Neural progenitor cell (in vitro differentiated cells): ENCODE measurements around the gene ASF1A. TPM values are rescaled to one million over a fixed set of nuclear protein-coding genes. Genes with fewer than 3 reads are reported as not detected.
"Not testable (repeated sequence)": the region's sequence is repeated elsewhere in the genome, so short reads cannot be mapped to it uniquely, and the experiment has no call there.

Experiments used
- DNase-seq: peaks from one replicate; pipeline ENCODE4 v3.0.0-alpha.2; 2016; ENCODE audit warnings: low spot score
- H2AFZ ChIP-seq: fragments of 200-600 bp; sonication (generic); replicated peaks from 2 replicates; pipeline ENCODE4 v1.6.1; 2016; ENCODE audit warnings: antibody characterized with exemption
- H3F3A ChIP-seq: fragments of 200-600 bp; sonication (generic); 2 replicates; pipeline ENCODE4 v1.6.1; 2016; ENCODE audit warnings: antibody characterized with exemption, low read depth
- H3K27ac ChIP-seq: fragments of 200-600 bp; sonication (generic); 2 replicates; pipeline ENCODE4 v1.5.1; 2016; ENCODE audit warnings: mild to moderate bottlenecking
- H3K27me3 ChIP-seq: fragments of 200-600 bp; sonication (generic); 2 replicates; pipeline ENCODE4 v1.6.1; 2016; ENCODE audit warnings: mild to moderate bottlenecking, moderate library complexity
- H3K36me3 ChIP-seq: fragments of 200-600 bp; sonication (generic); 2 replicates; pipeline ENCODE4 v1.5.1; 2016
- H3K4me1 ChIP-seq: fragments of 200-600 bp; sonication (generic); 2 replicates; pipeline ENCODE4 v1.6.1; 2016; ENCODE audit warnings: mixed run types
- H3K4me2 ChIP-seq: fragments of 200-600 bp; sonication (generic); 2 replicates; pipeline ENCODE4 v1.6.1; 2016
- H3K4me3 ChIP-seq: fragments of 200-600 bp; sonication (generic); 2 replicates; pipeline ENCODE4 v1.5.1; 2016
- H3K79me2 ChIP-seq: fragments of 200-600 bp; sonication (generic); 2 replicates; pipeline ENCODE4 v1.6.1; 2016; ENCODE audit warnings: low read depth
- H3K9ac ChIP-seq: fragments of 200-600 bp; sonication (generic); 2 replicates; pipeline ENCODE4 v1.6.1; 2016
- H3K9me3 ChIP-seq: fragments of 200-600 bp; sonication (generic); 2 replicates; pipeline ENCODE4 v1.5.1; 2016; ENCODE audit warnings: low read depth
- H4K20me1 ChIP-seq: fragments of 200-600 bp; sonication (generic); 2 replicates; pipeline ENCODE4 v1.6.1; 2016; ENCODE audit warnings: low read depth
- H3K27ac Mint-ChIP-seq: 3 replicates; pipeline ENCODE4 v1.8.0; 2021; ENCODE audit warnings: mixed read lengths
- H3K27me3 Mint-ChIP-seq: 2 replicates; pipeline ENCODE4 v1.8.0; 2022; ENCODE audit warnings: low read depth, mild to moderate bottlenecking, inconsistent platforms, moderate library complexity, mixed read lengths; ENCODE audit not compliant: insufficient read depth
- H3K36me3 Mint-ChIP-seq: 3 replicates; pipeline ENCODE4 v1.8.0; 2021; ENCODE audit warnings: mixed read lengths
- H3K4me1 Mint-ChIP-seq: 3 replicates; pipeline ENCODE4 v1.8.0; 2021; ENCODE audit warnings: mixed read lengths
- H3K4me3 Mint-ChIP-seq: 3 replicates; pipeline ENCODE4 v1.8.0; 2021; ENCODE audit warnings: mild to moderate bottlenecking, moderate library complexity, mixed read lengths
- H3K9me3 Mint-ChIP-seq: 3 replicates; pipeline ENCODE4 v1.8.0; 2020; ENCODE audit warnings: mixed read lengths
- EZH2 ChIP-seq: fragments of 200-600 bp; sonication (generic); IDR thresholded peaks from 2 replicates; pipeline ENCODE4 v1.6.1; 2017; ENCODE audit warnings: antibody characterized with exemption, mild to moderate bottlenecking, moderate library complexity
- EZH2phosphoT487 ChIP-seq: fragments of 200-600 bp; sonication (generic); IDR thresholded peaks from 2 replicates; pipeline ENCODE4 v1.6.1; 2017; ENCODE audit warnings: antibody characterized with exemption
- total RNA-seq: library from RNA; depleted of rRNA; stranded (reverse); fragments of >200 nt; gene quantifications from 2 replicates; pipeline ENCODE4 v1.2.3, GENCODE V29; 2015; ENCODE audit warnings: low replicate concordance
- TF ChIP-seq, protein P1 (sequence below): fragments of 200-600 bp; sonication (generic); IDR thresholded peaks from 2 replicates; pipeline ENCODE4 v1.5.1; 2017; ENCODE audit warnings: antibody characterized with exemption, mild to moderate bottlenecking

ASF1A gene
- total RNA-seq, 1 donor from 2014 or later: 54.8 TPM

DNA sequence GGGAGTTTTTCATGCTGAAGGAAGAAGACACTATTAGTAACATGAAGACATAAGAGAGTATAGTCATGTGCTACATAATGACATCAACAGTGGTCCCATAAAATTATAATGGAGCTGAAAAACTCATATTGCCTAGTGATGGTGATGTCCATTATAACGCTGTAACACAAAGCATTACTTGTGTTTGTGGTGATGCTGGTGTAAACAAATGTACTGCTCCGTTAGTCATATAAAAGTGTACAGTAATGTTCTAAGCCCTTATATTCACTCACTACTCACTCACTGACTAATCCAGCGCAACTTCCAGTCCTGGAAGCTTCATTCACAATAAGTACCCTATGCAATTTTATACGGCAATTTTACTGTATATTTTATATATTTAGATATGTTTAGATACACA is 26.8 kb upstream of the ASF1A start:
- no peaks in the 10 kb centered on the region for H3K4me1 Mint-ChIP-seq
- no peaks in the 10 kb centered on the region for H3K36me3 ChIP-seq
- no peak overlapping the region for H3K9ac ChIP-seq
- H3F3A ChIP-seq: no peaks in the 10 kb centered on the region
- TF ChIP-seq, protein P1, sequence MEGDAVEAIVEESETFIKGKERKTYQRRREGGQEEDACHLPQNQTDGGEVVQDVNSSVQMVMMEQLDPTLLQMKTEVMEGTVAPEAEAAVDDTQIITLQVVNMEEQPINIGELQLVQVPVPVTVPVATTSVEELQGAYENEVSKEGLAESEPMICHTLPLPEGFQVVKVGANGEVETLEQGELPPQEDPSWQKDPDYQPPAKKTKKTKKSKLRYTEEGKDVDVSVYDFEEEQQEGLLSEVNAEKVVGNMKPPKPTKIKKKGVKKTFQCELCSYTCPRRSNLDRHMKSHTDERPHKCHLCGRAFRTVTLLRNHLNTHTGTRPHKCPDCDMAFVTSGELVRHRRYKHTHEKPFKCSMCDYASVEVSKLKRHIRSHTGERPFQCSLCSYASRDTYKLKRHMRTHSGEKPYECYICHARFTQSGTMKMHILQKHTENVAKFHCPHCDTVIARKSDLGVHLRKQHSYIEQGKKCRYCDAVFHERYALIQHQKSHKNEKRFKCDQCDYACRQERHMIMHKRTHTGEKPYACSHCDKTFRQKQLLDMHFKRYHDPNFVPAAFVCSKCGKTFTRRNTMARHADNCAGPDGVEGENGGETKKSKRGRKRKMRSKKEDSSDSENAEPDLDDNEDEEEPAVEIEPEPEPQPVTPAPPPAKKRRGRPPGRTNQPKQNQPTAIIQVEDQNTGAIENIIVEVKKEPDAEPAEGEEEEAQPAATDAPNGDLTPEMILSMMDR: no peak
- TF ChIP-seq EZH2phosphoT487 (no peak), EZH2 (no peak)
- peaks cover 10% of the 10 kb centered on the region for H3K79me2 ChIP-seq
- DNase-seq: no peak
- H3K36me3 Mint-ChIP-seq: peaks cover 14% of the 10 kb centered on the region
- no peaks in the 10 kb centered on the region for H3K9me3 ChIP-seq
- H2AFZ ChIP-seq: no peak overlapping the region
- no peaks in the 10 kb centered on the region for H3K4me1 ChIP-seq
- peaks cover 25% of the 10 kb centered on the region for H3K9me3 Mint-ChIP-seq
- H4K20me1 ChIP-seq: no peaks in the 10 kb centered on the region
- H3K27ac ChIP-seq: no peak overlapping the region
- no peaks in the 10 kb centered on the region for H3K27me3 ChIP-seq
- H3K4me3 ChIP-seq: no peak overlapping the region
- H3K4me2 ChIP-seq: no peak overlapping the region
- H3K27me3 Mint-ChIP-seq: peaks cover 3% of the 10 kb centered on the region
- H3K27ac Mint-ChIP-seq: no peak overlapping the region
- H3K4me3 Mint-ChIP-seq: no peak overlapping the region

GRCh38 chr6:118868901-118869300 is 25.1 kb upstream of the ASF1A start:
- H3K27ac Mint-ChIP-seq, H3K27me3 Mint-ChIP-seq, H3K4me1 ChIP-seq, H2AFZ ChIP-seq, H3F3A ChIP-seq, H3K4me3 Mint-ChIP-seq, H3K36me3 ChIP-seq, H3K79me2 ChIP-seq, H3K27me3 ChIP-seq, DNase-seq, H4K20me1 ChIP-seq, H3K9ac ChIP-seq, H3K27ac ChIP-seq, H3K9me3 ChIP-seq, H3K36me3 Mint-ChIP-seq, H3K4me2 ChIP-seq, H3K4me1 Mint-ChIP-seq, H3K4me3 ChIP-seq: not testable (repeated sequence)
- peaks cover 18% of the 10 kb centered on the region for H3K9me3 Mint-ChIP-seq

DNA sequence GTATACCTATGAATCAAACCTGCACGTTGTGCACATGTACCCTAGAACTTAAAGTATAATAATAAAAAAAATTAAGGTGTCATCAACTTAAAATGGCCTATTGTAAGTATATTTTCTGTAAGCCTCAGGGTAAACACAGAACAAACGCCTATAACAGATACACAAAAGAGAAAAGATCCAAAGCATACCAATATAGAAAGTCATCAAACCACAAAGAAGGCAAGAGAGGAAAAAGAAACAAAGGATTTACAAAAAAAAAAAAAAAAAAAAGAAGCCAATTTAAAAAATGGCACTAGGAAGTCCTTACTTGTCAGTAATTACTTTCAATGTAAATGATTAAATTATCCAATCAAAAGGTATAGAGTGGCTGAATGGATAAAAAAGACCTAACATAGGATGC is 24.6 kb upstream of the ASF1A start:
- Histone ChIP-seq H3F3A (no peaks in the 10 kb centered on the region), H3K4me3 (no peak overlapping the region), H2AFZ (no peak overlapping the region), H3K27ac (no peak overlapping the region), H3K27me3 (no peaks in the 10 kb centered on the region), H4K20me1 (no peaks in the 10 kb centered on the region), H3K4me1 (no peaks in the 10 kb centered on the region), H3K36me3 (no peaks in the 10 kb centered on the region), H3K4me2 (no peak overlapping the region), H3K9me3 (no peaks in the 10 kb centered on the region), H3K79me2 (peaks cover 10% of the 10 kb centered on the region), H3K9ac (no peak overlapping the region)
- Mint-ChIP-seq H3K36me3 (peaks cover 8% of the 10 kb centered on the region), H3K27ac (no peak overlapping the region), H3K4me3 (no peak overlapping the region), H3K27me3 (no peaks in the 10 kb centered on the region), H3K4me1 (no peaks in the 10 kb centered on the region), H3K9me3 (peaks cover 16% of the 10 kb centered on the region)
- TF ChIP-seq EZH2 (no peak), EZH2phosphoT487 (no peak)
- TF ChIP-seq, protein P1: no peak
- DNase-seq: no peak

DNA sequence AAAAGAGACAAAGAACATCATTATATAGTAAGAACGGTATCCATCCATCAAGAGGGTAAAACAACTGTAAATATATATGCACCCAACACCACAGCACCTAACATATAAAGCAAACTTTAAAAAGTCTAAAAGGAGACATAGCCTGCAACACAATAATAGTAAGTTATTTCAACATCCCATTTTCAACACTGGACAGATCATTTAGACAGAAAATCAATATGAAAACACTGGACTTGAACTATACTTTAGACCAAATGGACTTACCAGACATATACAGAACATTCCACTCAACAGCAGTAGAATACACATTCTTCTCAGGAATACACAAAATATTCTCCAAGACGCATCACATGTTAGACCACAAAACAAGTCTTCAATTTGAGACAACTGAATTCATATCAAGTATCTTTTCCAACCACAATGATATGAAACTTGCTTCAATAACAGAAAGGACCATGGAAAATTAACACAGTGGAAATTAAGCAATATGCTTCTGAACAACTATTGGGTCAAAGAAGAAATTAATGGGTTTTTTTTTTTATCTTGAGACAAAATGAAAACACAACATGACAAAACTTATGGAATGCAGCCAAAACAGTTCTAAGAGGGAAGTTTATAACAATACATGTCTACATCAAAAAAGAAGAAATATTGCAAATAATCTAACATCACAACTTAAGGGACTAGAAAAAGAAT is 23.9 kb upstream of the ASF1A start:
- peaks cover 8% of the 10 kb centered on the region for H3K36me3 Mint-ChIP-seq
- no peaks in the 10 kb centered on the region for H3K4me1 Mint-ChIP-seq
- no peak overlapping the region for H3K4me3 Mint-ChIP-seq
- Histone ChIP-seq H3K36me3 (no peaks in the 10 kb centered on the region), H3K4me2 (no peak overlapping the region), H3K4me1 (no peaks in the 10 kb centered on the region), H2AFZ (no peak overlapping the region), H3K79me2 (peaks cover 10% of the 10 kb centered on the region), H3K27me3 (no peaks in the 10 kb centered on the region), H3F3A (no peaks in the 10 kb centered on the region), H4K20me1 (no peaks in the 10 kb centered on the region), H3K9ac (no peak overlapping the region), H3K9me3 (no peaks in the 10 kb centered on the region), H3K27ac (no peak overlapping the region), H3K4me3 (no peak overlapping the region)
- H3K9me3 Mint-ChIP-seq: peaks cover 16% of the 10 kb centered on the region
- no peaks in the 10 kb centered on the region for H3K27me3 Mint-ChIP-seq
- H3K27ac Mint-ChIP-seq: no peak overlapping the region
- DNase-seq: no peak
- no peak for TF ChIP-seq EZH2phosphoT487
- no peak for TF ChIP-seq EZH2
- TF ChIP-seq, protein P1: no peak
